Transverse colon (tissue), 3 donors: ENCODE results near the gene PLPP7.

Experiments used
- POLR2A ChIP-seq: fragments of 450-650 bp; IDR thresholded peaks from one replicate; pipeline ENCODE4 v1.6.1; 2016; ENCODE audit warnings: antibody characterized with exemption, mild to moderate bottlenecking, moderate library complexity
- TF ChIP-seq, protein P1 (sequence below), 5 experiments: fragments of 200-600 bp in 3 of 5; fragments of 450-650 bp in 2 of 5; sonication (generic) in 3 of 5; IDR thresholded peaks; 1 replicate in 2 of 5; 2 replicates in 3 of 5; pipeline ENCODE4 v1.5.1; 2016 to 2017; ENCODE audit warnings: antibody characterized with exemption in 5 of 5, inconsistent platforms in 3 of 5, mild to moderate bottlenecking in 2 of 5, moderate library complexity in 1 of 5

- TF ChIP-seq POLR2A: no peak
- TF ChIP-seq, protein P1, sequence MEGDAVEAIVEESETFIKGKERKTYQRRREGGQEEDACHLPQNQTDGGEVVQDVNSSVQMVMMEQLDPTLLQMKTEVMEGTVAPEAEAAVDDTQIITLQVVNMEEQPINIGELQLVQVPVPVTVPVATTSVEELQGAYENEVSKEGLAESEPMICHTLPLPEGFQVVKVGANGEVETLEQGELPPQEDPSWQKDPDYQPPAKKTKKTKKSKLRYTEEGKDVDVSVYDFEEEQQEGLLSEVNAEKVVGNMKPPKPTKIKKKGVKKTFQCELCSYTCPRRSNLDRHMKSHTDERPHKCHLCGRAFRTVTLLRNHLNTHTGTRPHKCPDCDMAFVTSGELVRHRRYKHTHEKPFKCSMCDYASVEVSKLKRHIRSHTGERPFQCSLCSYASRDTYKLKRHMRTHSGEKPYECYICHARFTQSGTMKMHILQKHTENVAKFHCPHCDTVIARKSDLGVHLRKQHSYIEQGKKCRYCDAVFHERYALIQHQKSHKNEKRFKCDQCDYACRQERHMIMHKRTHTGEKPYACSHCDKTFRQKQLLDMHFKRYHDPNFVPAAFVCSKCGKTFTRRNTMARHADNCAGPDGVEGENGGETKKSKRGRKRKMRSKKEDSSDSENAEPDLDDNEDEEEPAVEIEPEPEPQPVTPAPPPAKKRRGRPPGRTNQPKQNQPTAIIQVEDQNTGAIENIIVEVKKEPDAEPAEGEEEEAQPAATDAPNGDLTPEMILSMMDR (IDR thresholded peaks at IDR 0.05): no peak
These were observed 30.6 kb downstream of the PLPP7 start for GRCh38 chr9:131320031-131320685.
